GM19193 (cell line): ENCODE results near the gene TTYH3.

Source experiments
- POLR2A ChIP-seq: IDR thresholded peaks from 4 replicates; pipeline ENCODE4 v1.6.1; 2011; ENCODE audit not compliant: insufficient read depth, insufficient read length; ENCODE audit errors: extremely low read depth

TTYH3 gene

GRCh38 chr7:2610898-2611297 lies 20.9 kb upstream of the TTYH3 start:
- no peak for TF ChIP-seq POLR2A

- TF ChIP-seq POLR2A: no peak
Observed at GRCh38 chr7:2611401-2611800, 20.4 kb upstream of the TTYH3 start.

GRCh38 chr7:2611922-2612321 lies 19.9 kb upstream of the TTYH3 start:
- no peak for TF ChIP-seq POLR2A

- TF ChIP-seq POLR2A: no peak
Observed at GRCh38 chr7:2612445-2613097, 19.2 kb upstream of the TTYH3 start.

GRCh38 chr7:2613098-2613930 lies 18.5 kb upstream of the TTYH3 start:
- TF ChIP-seq POLR2A: no peak

GRCh38 chr7:2613931-2614600 lies 17.7 kb upstream of the TTYH3 start:
- no peak for TF ChIP-seq POLR2A

GRCh38 chr7:2614631-2615330 lies 17.0 kb upstream of the TTYH3 start:
- no peak for TF ChIP-seq POLR2A

GRCh38 chr7:2616387-2617324 lies 15.1 kb upstream of the TTYH3 start:
- no peak for TF ChIP-seq POLR2A

GRCh38 chr7:2617325-2617905 lies 14.4 kb upstream of the TTYH3 start:
- TF ChIP-seq POLR2A: no peak

- TF ChIP-seq POLR2A: no peak
Observed at GRCh38 chr7:2619116-2619515, 12.7 kb upstream of the TTYH3 start.

GRCh38 chr7:2621061-2621828 lies 10.5 kb upstream of the TTYH3 start:
- no peak for TF ChIP-seq POLR2A

- no peak for TF ChIP-seq POLR2A
Observed at GRCh38 chr7:2621948-2622640, 9.7 kb upstream of the TTYH3 start.
